Hematopoietic multipotent progenitor cell treated with erythropoietin and hydrocortisone succinate and interleukin-3 and kit ligand, for 8 days (in vitro differentiated cells): ENCODE data around the gene NRIP3.
"Not testable (repeated sequence)": the region's sequence is repeated elsewhere in the genome, so short reads cannot be mapped to it uniquely, and the experiment has no call there.

Experiments
- DNase-seq: peaks from one replicate; pipeline ENCODE4 v3.0.0-alpha.2; 2015

The NRIP3 gene

GRCh38 chr11:8967184-8967583 lies 36.6 kb downstream of the NRIP3 start:
- no peak for DNase-seq

GRCh38 chr11:8964324-8965320 lies 39.2 kb downstream of the NRIP3 start, which contains the start of gene TMEM9B:
TMEM9B (minus strand) TSS chr11:8964442; CDS start chr11:8964313, 129 bp downstream.
- DNase-seq = peak; percentile 90

- DNase-seq = peak; percentile 89
These were observed 40.1 kb downstream of the NRIP3 start for GRCh38 chr11:8963569-8964323.

- DNase-seq = peak; percentile 95
These were observed 41.0 kb downstream of the NRIP3 start for GRCh38 chr11:8962841-8963240.

- no peak for DNase-seq
These were observed 42.4 kb downstream of the NRIP3 start for GRCh38 chr11:8961401-8961800.

GRCh38 chr11:8959546-8960166 lies 44.1 kb downstream of the NRIP3 start:
- DNase-seq = peak; percentile 88

- no peak for DNase-seq
These were observed 46.9 kb downstream of the NRIP3 start for GRCh38 chr11:8956860-8957259.

GRCh38 chr11:8948886-8949285 lies 54.9 kb downstream of the NRIP3 start:
- DNase-seq = peak; percentile 47

- no peak for DNase-seq
These were observed 56.4 kb downstream of the NRIP3 start for GRCh38 chr11:8947230-8947943.

- DNase-seq = no peak
These were observed 61.2 kb downstream of the NRIP3 start, which contains the start of gene ASCL3 for GRCh38 chr11:8942518-8943066. ASCL3 (minus strand) TSS chr11:8943016; CDS start chr11:8938161, 4,855 bp downstream.

GRCh38 chr11:8941341-8942103 lies 62.3 kb downstream of the NRIP3 start:
- DNase-seq = no peak

GRCh38 chr11:8937659-8938058 lies 66.1 kb downstream of the NRIP3 start:
- no peak for DNase-seq

- no peak for DNase-seq
These were observed 66.6 kb downstream of the NRIP3 start for GRCh38 chr11:8937159-8937558.

GRCh38 chr11:8935789-8936188 lies 68.0 kb downstream of the NRIP3 start:
- DNase-seq = not testable (repeated sequence)

- DNase-seq = no peak
These were observed 68.9 kb downstream of the NRIP3 start for GRCh38 chr11:8934742-8935488.

- no peak for DNase-seq
These were observed 69.9 kb downstream of the NRIP3 start for GRCh38 chr11:8933931-8934330.

GRCh38 chr11:8932564-8933180 lies 71.1 kb downstream of the NRIP3 start, which contains the start of gene C11orf16:
C11orf16 (minus strand) TSS chr11:8932947; CDS start chr11:8932308, 639 bp downstream.
- no peak for DNase-seq
